Measurements from ENCODE around the gene UGT3A1.

Gene UGT3A1

DNA sequence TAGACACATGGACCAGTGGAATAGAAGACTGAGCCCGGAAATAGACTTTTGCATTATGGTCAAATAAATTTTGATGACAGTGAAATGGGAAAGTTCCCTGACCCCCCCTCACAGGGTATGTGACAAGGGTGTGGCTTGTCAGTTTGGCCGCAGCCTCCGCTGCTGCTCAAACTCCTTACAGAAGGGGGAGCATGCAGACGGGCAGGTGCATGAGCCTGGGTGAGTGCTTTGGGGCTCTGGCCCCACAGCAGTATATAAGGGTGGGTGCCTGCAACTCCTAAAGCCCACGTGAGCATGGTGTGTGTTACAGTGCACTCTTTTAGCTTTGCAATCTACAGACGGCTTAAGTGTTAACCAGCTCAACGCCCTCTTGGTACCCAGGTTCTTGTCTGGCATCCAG lies 30.9 kb downstream of the UGT3A1 start:
- no peak for FAIRE-seq
- TF ChIP-seq SPI1 (IDR thresholded peaks at IDR 0.05; ENCODE audit: low read depth, low read length), result no peak
- DNase-seq (ENCODE audit: insufficient read length, low spot score), result no peak

DNA sequence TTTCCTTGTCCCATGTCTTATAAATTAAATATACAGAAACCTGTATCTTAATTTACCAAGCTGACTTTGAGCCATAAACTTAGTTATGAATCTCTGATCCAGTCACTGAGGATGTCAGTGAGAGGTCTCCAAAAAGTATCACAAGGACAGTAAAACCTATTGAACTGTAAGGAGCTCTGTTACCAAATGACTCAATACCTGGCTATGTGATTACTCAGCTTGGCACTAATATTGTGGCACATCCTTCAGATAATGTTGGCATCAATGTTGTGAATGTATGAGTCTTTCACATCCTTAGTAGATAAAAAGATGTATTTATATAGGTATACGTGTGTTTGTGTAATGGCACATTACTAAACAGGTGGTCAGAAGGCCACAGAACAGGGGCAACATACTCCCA lies 34.8 kb downstream of the UGT3A1 start:
- TF ChIP-seq POLR2AphosphoS5 (IDR thresholded peaks at IDR 0.05; ENCODE audit: low read depth, low read length), result no peak
- TF ChIP-seq POU2F2 (IDR thresholded peaks at IDR 0.05; ENCODE audit: low read depth, low read length), result no peak
- TF ChIP-seq PAX5 (IDR thresholded peaks at IDR 0.05; ENCODE audit: insufficient read depth, low read length, severe bottlenecking), result no peak
- no peak for TF ChIP-seq TAF1 (IDR thresholded peaks at IDR 0.05; ENCODE audit: low read depth, low read length)
- TF ChIP-seq POLR2A (IDR thresholded peaks at IDR 0.05; ENCODE audit: low read depth, low read length), result no peak
- no peak for TF ChIP-seq SPI1 (IDR thresholded peaks at IDR 0.05; ENCODE audit: low read depth, low read length)
- DNase-seq (ENCODE audit: insufficient read length, low spot score), result no peak
- no peak for FAIRE-seq

DNA sequence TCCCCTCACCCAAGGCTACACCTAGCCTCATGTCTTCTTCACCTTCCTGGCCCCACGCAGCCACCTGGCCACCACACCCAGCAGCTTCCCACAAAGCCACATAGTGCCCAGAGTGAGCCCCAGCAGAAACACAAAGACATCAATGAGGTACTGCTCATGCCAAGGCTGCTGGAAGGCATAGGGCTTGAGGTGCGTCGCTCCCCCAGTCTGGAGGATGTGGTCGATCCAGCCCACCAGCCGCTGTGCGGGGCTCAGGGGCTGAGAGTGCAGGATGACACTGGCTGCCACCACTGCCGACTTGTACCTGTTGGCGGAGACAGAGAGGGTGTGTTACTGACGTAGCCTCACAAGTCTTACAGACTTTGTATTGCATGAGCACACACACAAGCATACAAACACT lies 37.0 kb downstream of the UGT3A1 start:
- no peak for DNase-seq (ENCODE audit: insufficient read length, low spot score)
- TF ChIP-seq SPI1 (IDR thresholded peaks at IDR 0.05; ENCODE audit: low read depth, low read length) (no peak), TAF1 (IDR thresholded peaks at IDR 0.05; ENCODE audit: low read depth, low read length) (no peak)
- no peak for FAIRE-seq

DNA sequence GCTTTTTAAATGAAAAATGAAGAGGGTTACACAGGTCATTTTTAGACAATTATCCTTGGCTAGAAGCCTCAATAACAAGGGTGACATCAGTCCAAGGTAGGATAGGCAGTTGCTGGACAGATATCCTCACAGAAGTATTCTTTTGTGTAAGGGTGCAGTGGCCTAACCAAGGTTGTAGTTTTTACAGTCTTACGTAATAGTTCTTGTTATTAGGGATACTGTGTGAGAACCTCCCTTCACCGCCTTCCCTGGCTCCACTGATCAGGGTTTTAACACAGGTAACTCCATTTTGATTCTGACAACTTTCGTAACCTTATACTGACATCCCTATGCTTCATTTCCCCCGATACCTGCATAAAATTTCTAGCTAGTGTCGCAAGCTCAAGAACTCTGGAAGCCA lies 44.1 kb downstream of the UGT3A1 start:
- no peak for FAIRE-seq
- TF ChIP-seq POU2F2 (IDR thresholded peaks at IDR 0.05; ENCODE audit: low read depth, low read length), result no peak
- no peak for TF ChIP-seq SPI1 (IDR thresholded peaks at IDR 0.05; ENCODE audit: low read depth, low read length)
- no peak for TF ChIP-seq TAF1 (IDR thresholded peaks at IDR 0.05; ENCODE audit: low read depth, low read length)
- no peak for TF ChIP-seq POLR2AphosphoS5 (IDR thresholded peaks at IDR 0.05; ENCODE audit: low read depth, low read length)
- no peak for TF ChIP-seq PAX5 (IDR thresholded peaks at IDR 0.05; ENCODE audit: insufficient read depth, low read length, severe bottlenecking)
- TF ChIP-seq POLR2A (IDR thresholded peaks at IDR 0.05; ENCODE audit: low read depth, low read length), result no peak
- no peak for DNase-seq (ENCODE audit: insufficient read length, low spot score)

DNA sequence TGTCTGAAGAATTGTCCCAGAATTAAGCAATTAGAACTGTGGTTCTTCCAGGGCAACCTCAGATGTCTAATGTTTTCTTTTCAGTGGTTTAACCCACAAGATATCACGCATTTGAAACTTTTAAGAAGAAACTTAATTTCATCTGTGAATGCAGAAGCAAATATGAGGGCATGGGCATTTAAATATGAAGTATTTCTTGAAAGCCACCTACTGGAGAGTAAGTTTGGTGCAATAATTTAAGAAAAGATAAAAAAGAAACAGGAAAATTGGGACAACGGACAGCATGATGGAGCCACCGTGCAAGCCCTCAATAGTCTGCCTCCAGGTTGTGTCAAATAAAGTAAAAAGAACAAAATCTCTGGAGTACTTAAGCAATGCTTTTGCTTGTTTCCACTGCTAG lies 51.6 kb downstream of the UGT3A1 start:
- no peak for DNase-seq (ENCODE audit: insufficient read length, low spot score)
- no peak for FAIRE-seq
- TF ChIP-seq POLR2A (IDR thresholded peaks at IDR 0.05; ENCODE audit: low read depth, low read length) (no peak), SPI1 (IDR thresholded peaks at IDR 0.05; ENCODE audit: low read depth, low read length) (no peak), PAX5 (IDR thresholded peaks at IDR 0.05; ENCODE audit: insufficient read depth, low read length, severe bottlenecking) (no peak)

DNA sequence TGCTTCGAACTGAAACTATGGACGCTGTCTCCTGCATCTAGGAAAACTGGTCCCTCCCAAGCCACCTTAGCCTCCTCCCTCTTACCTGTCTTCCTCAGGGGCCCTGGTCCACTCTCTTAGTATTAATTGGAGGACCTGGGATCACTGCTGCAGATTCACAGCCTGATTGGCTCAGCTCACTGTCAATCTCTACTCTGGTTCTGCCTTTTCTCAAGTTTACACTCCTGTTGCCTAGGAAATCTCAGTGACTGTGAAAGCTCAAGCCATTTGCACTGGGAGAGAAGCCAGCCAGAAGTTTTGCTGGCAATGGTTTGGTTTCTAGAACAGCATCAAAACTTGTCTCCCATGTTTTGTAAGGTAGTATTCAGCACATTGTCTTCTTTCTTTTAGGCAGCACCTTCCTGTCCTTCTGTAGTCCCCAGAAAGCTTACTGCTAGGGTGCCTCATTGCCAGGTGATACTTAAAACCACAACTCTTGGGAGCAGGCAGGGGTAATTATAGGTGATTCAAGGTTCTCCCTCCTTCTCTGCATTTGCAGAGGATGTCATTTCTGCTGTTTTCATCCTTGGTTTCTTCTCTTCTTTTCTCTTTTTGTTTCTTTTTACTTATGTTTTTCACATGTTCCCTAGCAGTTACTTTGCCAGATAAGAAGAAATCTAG lies 52.5 kb downstream of the UGT3A1 start, which contains the start of gene CAPSL:
CAPSL (minus strand) TSS at position 55 of the 660 bp plus-strand sequence. CDS start 17,502 bp downstream, outside the sequence.
- no peak for TF ChIP-seq POLR2AphosphoS5 (IDR thresholded peaks at IDR 0.05; ENCODE audit: low read depth, low read length)
- TF ChIP-seq POLR2A (IDR thresholded peaks at IDR 0.05; ENCODE audit: low read depth, low read length), result no peak
- no peak for TF ChIP-seq PAX5 (IDR thresholded peaks at IDR 0.05; ENCODE audit: insufficient read depth, low read length, severe bottlenecking)
- no peak for TF ChIP-seq TAF1 (IDR thresholded peaks at IDR 0.05; ENCODE audit: low read depth, low read length)
- TF ChIP-seq SPI1 (IDR thresholded peaks at IDR 0.05; ENCODE audit: low read depth, low read length), result no peak
- no peak for TF ChIP-seq POU2F2 (IDR thresholded peaks at IDR 0.05; ENCODE audit: low read depth, low read length)
- FAIRE-seq (no peak), DNase-seq (ENCODE audit: insufficient read length, low spot score) (no peak)

DNA sequence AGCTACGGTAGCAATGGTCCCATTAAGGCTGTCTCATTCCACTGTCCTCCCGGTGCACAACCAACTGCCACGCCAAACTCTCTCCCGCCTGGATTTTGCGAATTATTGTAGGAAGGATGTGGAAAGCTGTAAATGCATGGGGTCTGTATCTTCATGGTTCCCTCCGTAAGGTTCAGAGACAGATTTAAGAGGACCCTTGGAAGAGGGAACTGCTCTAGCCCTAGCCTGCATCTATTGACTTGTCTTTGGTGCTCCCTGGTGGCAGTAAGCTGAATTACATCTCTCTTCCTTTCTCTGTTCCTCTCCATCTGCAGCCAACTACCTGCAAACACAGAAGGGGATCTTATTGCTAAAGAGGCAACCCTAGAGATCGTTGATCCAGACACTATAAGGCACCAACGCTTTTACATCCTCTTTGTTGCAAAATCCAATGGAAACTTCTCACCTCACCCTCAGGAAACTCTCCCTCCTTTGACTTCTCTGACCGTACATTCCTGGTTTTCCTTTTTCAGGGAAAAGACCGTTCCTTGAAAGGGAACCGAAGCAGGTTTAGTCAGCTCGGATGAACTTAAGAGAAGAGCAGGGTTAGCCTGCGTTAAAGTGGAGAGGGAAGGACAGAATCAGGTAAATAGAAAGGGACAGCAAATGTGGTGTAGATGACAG lies 64.7 kb downstream of the UGT3A1 start:
- FAIRE-seq (peak; percentile 88), DNase-seq (ENCODE audit: insufficient read length, low spot score) (peak; percentile 25)
- no peak for TF ChIP-seq POU2F2 (IDR thresholded peaks at IDR 0.05; ENCODE audit: low read depth, low read length)
- TF ChIP-seq SPI1 (IDR thresholded peaks at IDR 0.05; ENCODE audit: low read depth, low read length), result peak; percentile 71

DNA sequence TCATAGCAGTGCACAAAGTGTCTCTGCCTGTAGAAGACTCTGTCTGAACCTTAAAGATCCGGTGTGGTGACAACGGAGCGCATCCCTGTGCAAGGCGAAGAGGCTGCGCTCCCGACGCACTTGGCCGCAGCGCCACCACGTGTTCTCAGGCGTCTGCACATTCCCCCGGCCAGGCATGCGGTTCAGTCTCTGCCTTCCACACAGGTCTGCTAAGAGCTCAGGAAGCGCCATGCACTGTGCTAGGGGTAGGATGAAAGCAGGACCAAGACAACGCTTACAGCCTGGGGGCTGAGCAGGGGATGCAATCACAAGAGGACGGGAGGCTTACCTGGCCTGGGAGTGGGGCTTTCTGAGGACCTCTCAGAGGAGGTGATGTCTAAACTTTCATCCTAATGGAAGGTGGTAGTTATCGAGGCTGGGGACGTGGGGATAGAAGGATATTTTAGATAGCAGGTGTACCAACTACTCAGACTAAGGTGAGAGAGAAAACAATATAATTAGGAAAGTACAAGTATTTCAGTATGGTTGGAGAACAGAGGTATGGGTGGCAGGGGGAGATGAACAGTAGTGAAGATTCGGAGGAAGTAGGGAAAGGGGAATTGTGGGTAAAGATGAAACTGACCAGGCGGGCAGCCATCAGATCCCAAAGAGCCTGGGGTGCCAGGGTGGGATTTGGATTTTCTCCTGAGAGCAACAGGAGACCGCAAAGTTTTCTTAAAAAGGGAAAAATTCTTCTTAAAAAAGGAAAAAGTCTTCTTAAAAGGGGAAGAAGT lies 66.1 kb downstream of the UGT3A1 start:
- DNase-seq (ENCODE audit: insufficient read length, low spot score) (peak; percentile 34), FAIRE-seq (peak; percentile 92)

DNA sequence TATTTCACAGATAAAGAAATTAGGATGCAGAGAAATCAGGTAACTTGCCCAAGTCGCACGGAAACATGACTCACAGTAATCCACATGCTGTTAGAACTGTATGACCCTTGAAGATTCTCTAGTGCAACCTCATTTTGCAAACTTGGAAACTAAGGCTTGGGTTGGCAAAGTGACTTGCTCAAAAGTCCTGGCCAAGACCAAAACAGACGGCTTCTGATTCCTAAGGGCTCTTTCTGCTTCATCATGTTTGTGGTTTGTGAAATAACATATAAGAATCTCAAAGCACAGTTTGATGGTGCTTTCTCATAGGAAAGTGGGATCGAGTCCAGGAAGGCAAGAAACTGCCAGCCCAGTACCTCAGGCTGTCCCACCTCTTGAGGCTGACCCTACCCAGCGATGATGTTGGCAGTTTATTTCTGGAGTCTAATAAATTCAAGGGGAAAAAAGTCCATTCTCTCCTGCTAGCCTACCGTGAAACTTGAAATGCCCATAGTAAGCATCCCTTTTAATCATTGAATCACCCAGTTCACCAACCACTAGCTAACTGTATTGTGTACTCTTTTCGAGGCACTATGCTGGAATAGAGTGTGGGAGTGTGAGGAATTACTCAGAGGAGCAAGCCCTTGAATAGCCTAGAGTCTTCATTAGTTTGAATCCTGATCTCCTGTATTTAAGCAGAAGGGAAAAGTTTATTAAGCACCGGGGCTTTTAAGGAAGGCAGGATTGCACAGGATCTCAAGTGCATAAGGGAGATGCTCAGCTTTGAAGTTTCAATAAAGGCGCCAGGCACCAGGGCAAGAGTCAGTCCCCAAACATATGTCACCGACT lies 66.9 kb downstream of the UGT3A1 start:
- no peak for TF ChIP-seq SPI1 (IDR thresholded peaks at IDR 0.05; ENCODE audit: low read depth, low read length)
- no peak for TF ChIP-seq POLR2A (IDR thresholded peaks at IDR 0.05; ENCODE audit: low read depth, low read length)
- no peak for TF ChIP-seq POU2F2 (IDR thresholded peaks at IDR 0.05; ENCODE audit: low read depth, low read length)
- TF ChIP-seq PAX5 (IDR thresholded peaks at IDR 0.05; ENCODE audit: insufficient read depth, low read length, severe bottlenecking), result no peak
- TF ChIP-seq POLR2AphosphoS5 (IDR thresholded peaks at IDR 0.05; ENCODE audit: low read depth, low read length), result no peak
- no peak for TF ChIP-seq TAF1 (IDR thresholded peaks at IDR 0.05; ENCODE audit: low read depth, low read length)
- DNase-seq (ENCODE audit: insufficient read length, low spot score) (no peak), FAIRE-seq (no peak)

More for the DNA sequence above, 66.1 kb downstream of the UGT3A1 start:
- TF ChIP-seq SPI1 (IDR thresholded peaks at IDR 0.05; ENCODE audit: low read depth, low read length), result no peak
- no peak for TF ChIP-seq POLR2A (IDR thresholded peaks at IDR 0.05; ENCODE audit: low read depth, low read length)
- TF ChIP-seq POLR2AphosphoS5 (IDR thresholded peaks at IDR 0.05; ENCODE audit: low read depth, low read length), result no peak
- no peak for TF ChIP-seq PAX5 (IDR thresholded peaks at IDR 0.05; ENCODE audit: insufficient read depth, low read length, severe bottlenecking)
- TF ChIP-seq POU2F2 (IDR thresholded peaks at IDR 0.05; ENCODE audit: low read depth, low read length), result peak; percentile 27; the same call in 1 of the 2 replicates
- no peak for TF ChIP-seq TAF1 (IDR thresholded peaks at IDR 0.05; ENCODE audit: low read depth, low read length)
